NCI-H2081 treated with DMSO at 0.1 percent for 48 hours (cell line): Measurements from ENCODE around the gene ETS2.

ENCODE experiments used
- DNase-seq: peaks from one replicate; lab custom pipeline; 2025; lab: John Stamatoyannopoulos, UW

Gene ETS2

GRCh38 chr21:38861989-38862683, 56.4 kb downstream of the ETS2 start:
- no peak for DNase-seq

DNA sequence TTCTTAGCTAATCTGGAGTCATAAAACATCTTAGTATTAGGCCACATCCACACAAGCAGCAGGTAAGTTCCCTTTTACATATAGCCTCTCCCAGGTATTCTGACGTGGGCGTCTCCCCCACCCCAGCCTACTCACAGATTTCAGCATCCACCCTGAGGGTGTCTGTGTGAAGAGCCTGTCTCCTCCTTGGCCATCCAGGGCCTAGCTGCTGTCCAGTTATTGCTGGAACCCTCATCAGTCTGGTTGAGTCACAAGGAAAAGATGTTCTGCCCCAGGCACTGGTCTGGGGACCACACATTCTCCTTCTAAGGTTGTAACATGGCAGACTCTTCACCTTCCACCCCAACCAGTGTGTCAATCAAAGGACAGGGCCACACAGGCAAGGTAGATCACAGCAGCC, 57.6 kb downstream of the ETS2 start:
- DNase-seq: no peak

DNA sequence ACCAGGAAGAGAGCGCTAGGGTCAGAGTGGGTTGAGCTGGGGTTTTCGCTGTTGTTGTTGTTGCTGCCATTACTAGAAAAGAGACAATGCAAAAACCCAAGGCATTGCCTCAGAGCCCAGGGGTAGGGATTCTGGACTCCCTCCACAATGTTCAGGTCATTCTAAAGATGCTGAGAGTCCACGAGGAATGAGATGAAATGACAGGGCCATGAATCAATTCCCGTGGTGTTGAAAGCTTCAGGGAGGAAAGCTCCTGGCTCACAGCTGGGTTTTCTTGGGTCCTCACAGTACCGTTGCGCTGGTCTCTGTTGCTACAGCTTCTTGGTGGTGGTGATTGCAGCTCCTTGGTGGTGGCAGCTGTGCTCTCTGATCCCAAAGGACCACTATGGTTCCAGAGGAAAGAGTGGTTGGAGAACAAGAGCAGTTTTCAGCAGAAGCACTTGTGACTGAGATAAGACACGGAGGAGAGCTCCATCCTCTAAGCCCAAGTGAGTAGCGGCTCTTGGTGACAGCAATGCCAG, 58.2 kb downstream of the ETS2 start:
- no peak for DNase-seq

GRCh38 chr21:38864964-38865363, 59.2 kb downstream of the ETS2 start:
- DNase-seq: no peak

- no peak for DNase-seq
Observed at GRCh38 chr21:38869196-38869595, 63.5 kb downstream of the ETS2 start.

DNA sequence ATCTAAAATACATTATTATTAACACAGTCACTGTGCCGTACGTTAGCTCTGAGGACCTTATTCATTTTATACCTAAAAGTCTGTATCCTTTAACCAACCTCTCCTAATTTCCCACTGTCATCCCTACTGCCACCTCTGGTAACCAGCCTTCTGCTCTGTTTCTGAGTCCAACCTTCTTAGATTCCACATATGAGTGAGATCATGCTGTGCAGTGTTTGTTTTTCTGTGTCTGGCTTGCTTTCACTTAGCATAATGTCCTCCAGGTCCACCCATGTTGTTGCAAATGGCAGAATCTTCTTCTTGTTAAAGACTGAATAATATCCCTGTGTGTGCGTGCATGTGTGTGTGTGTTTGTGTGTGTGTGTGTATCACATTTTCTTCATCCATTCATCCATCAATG, 64.2 kb downstream of the ETS2 start:
- DNase-seq: peak; percentile 4
